ENCODE results near the gene WDR93. TPM values are rescaled to one million over a fixed set of nuclear protein-coding genes. Genes with fewer than 3 reads are reported as not detected.

The WDR93 gene
- total and polyA plus RNA-seq, 4 donors = 0.08 TPM; not detected in 2

GRCh38 chr15:89790206-89790605, 99.6 kb downstream of the WDR93 start:
- TF ChIP-seq SP1 (IDR thresholded peaks at IDR 0.05) = no peak
- no peak for TF ChIP-seq ZBTB33 (IDR thresholded peaks at IDR 0.05)
- TF ChIP-seq REST (IDR thresholded peaks at IDR 0.05) = no peak
- TF ChIP-seq CTCF (IDR thresholded peaks at IDR 0.05; ENCODE audit: low read depth, low read length, missing input control) = no peak
- no peak for TF ChIP-seq JUND (IDR thresholded peaks at IDR 0.05)
- TF ChIP-seq GABPA (IDR thresholded peaks at IDR 0.05 in 1 of 2, conservative IDR thresholded peaks at IDR 0.05 in 1 of 2) = no peak
- TF ChIP-seq NR2F2 (IDR thresholded peaks at IDR 0.05) = no peak
- TF ChIP-seq FOXA1 (IDR thresholded peaks at IDR 0.05) = no peak
- TF ChIP-seq RXRA (IDR thresholded peaks at IDR 0.05) = no peak
- TF ChIP-seq RAD21 (IDR thresholded peaks at IDR 0.05) = no peak
- no peak for TF ChIP-seq EGR1 (IDR thresholded peaks at IDR 0.05; ENCODE audit: low read depth in 2 of 2)
- no peak for TF ChIP-seq ATF3 (IDR thresholded peaks at IDR 0.05)
- TF ChIP-seq MAX (IDR thresholded peaks at IDR 0.05) = no peak
- no peak for TF ChIP-seq HNF4A (conservative IDR thresholded peaks at IDR 0.05)
- no peaks in the 10 kb centered on the region for H3K9me3 ChIP-seq (ENCODE audit: control insufficient read depth in 4 of 4, low read length in 3 of 4)
- no peak for DNase-seq (ENCODE audit: low spot score)
- WGBS = 87% methylated on average over 10 of the region's 10 CpGs
- no peak overlapping the region for H3K27ac ChIP-seq (ENCODE audit: low read depth in 1 of 2, low read length in 2 of 2)
- peaks cover 20 to 48% (median 38%) of the 10 kb centered on the region in 4 donors for H3K36me3 ChIP-seq (ENCODE audit: control insufficient read depth in 4 of 4, insufficient read depth in 3 of 4, low read depth in 1 of 4, low read length in 3 of 4)
- H3K27me3 ChIP-seq (ENCODE audit: control insufficient read depth in 4 of 4, insufficient read depth in 4 of 4, low read length in 3 of 4) = no peaks in the 10 kb centered on the region
- H3K9ac ChIP-seq (ENCODE audit: low read depth in 1 of 2, low read length in 2 of 2) = no peak overlapping the region
- H3K4me1 ChIP-seq (ENCODE audit: control insufficient read depth in 4 of 4, insufficient read depth in 4 of 4, low read length in 3 of 4) = peaks cover 1 to 23% (median 18%) of the 10 kb centered on the region in 4 donors
- H3K4me3 ChIP-seq (ENCODE audit: low read depth in 1 of 3, low read length in 3 of 3) = no peak overlapping the region

GRCh38 chr15:89790661-89791060, 100.0 kb downstream of the WDR93 start:
- H3K9ac ChIP-seq (ENCODE audit: low read depth in 1 of 2, low read length in 2 of 2) = no peak overlapping the region
- H3K9me3 ChIP-seq (ENCODE audit: control insufficient read depth in 4 of 4, low read length in 3 of 4) = no peaks in the 10 kb centered on the region
- H3K27ac ChIP-seq (ENCODE audit: low read depth in 1 of 2, low read length in 2 of 2) = no peak overlapping the region
- peaks cover 20 to 49% (median 38%) of the 10 kb centered on the region in 4 donors for H3K36me3 ChIP-seq (ENCODE audit: control insufficient read depth in 4 of 4, insufficient read depth in 3 of 4, low read depth in 1 of 4, low read length in 3 of 4)
- DNase-seq (ENCODE audit: low spot score) = no peak
- no peaks in the 10 kb centered on the region for H3K27me3 ChIP-seq (ENCODE audit: control insufficient read depth in 4 of 4, insufficient read depth in 4 of 4, low read length in 3 of 4)
- no peak overlapping the region for H3K4me3 ChIP-seq (ENCODE audit: low read depth in 1 of 3, low read length in 3 of 3)
- TF ChIP-seq MAX (IDR thresholded peaks at IDR 0.05) = no peak
- WGBS = 94% methylated on average over 16 of the region's 16 CpGs
- peaks cover 0 to 20% (median 17%) of the 10 kb centered on the region in 4 donors for H3K4me1 ChIP-seq (ENCODE audit: control insufficient read depth in 4 of 4, insufficient read depth in 4 of 4, low read length in 3 of 4)
